Activated naive CD8-positive, alpha-beta T cell (primary cell): ENCODE data around the gene ZNF319.
"Not testable (repeated sequence)": the region's sequence is repeated elsewhere in the genome, so short reads cannot be mapped to it uniquely, and the experiment has no call there.

Experiments used
- H3K27ac Mint-ChIP-seq: one replicate; pipeline ENCODE4 v1.8.0; 2021; ENCODE audit warnings: mixed read lengths
- H3K27me3 Mint-ChIP-seq: one replicate; pipeline ENCODE4 v1.8.0; 2021; ENCODE audit warnings: mixed read lengths
- H3K36me3 Mint-ChIP-seq: one replicate; pipeline ENCODE4 v1.8.0; 2021; ENCODE audit warnings: mixed read lengths
- H3K4me1 Mint-ChIP-seq: one replicate; pipeline ENCODE4 v1.8.0; 2021; ENCODE audit warnings: low read depth, mixed read lengths
- H3K4me3 Mint-ChIP-seq: one replicate; pipeline ENCODE4 v1.8.0; 2021; ENCODE audit warnings: mild to moderate bottlenecking, mixed read lengths
- H3K9me3 Mint-ChIP-seq: one replicate; pipeline ENCODE4 v1.8.0; 2021; ENCODE audit warnings: low read depth, mixed read lengths

ZNF319 gene

GRCh38 chr16:58016840-58017446, 16.5 kb upstream of the ZNF319 start:
- no peaks in the 10 kb centered on the region for H3K9me3 Mint-ChIP-seq
- H3K27ac Mint-ChIP-seq, result no peak overlapping the region
- no peaks in the 10 kb centered on the region for H3K36me3 Mint-ChIP-seq
- no peaks in the 10 kb centered on the region for H3K27me3 Mint-ChIP-seq
- peaks cover 8% of the 10 kb centered on the region for H3K4me1 Mint-ChIP-seq
- no peak overlapping the region for H3K4me3 Mint-ChIP-seq

DNA sequence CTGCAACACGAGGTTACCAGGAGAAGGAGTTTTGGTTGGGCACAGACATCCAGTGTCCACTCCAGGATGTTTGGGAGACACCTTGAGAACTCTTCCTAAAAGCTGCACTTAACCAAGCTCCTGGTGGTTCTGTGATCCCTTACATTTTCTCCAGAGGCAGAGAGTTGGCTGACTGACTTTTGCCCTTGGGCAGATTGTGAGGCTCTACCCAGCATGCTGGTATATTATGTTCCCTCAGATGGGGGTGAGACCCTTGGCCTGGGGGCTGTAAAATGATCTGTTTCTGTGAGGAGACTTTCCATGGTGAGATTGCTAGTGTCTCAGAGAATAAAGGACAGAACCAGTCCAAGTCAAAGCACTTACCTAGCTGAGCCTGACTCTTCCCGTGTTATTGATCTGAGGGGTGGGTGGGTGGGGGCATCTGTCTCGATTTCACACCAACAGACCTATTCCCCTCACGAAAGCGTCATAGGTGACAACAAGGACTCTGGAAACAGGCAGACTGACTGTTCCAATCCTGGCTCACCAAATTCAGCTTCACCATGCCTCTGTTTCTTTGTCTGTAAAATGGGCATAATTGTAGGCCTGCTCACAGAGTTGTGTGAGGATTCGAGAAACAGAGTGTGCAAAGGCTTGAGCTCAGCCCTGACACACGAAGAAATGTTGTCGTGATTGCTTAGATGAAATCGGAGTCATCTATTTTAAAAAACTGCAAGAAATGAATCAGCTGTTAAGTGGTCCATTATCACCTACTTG, 12.9 kb upstream of the ZNF319 start:
- Mint-ChIP-seq H3K27me3 (no peaks in the 10 kb centered on the region), H3K9me3 (no peaks in the 10 kb centered on the region), H3K27ac (no peak overlapping the region), H3K4me1 (no peaks in the 10 kb centered on the region), H3K4me3 (no peak overlapping the region), H3K36me3 (peaks cover 11% of the 10 kb centered on the region)

GRCh38 chr16:58012481-58012880, 12.0 kb upstream of the ZNF319 start:
- no peaks in the 10 kb centered on the region for H3K27me3 Mint-ChIP-seq
- no peaks in the 10 kb centered on the region for H3K4me1 Mint-ChIP-seq
- no peak overlapping the region for H3K27ac Mint-ChIP-seq
- peaks cover 11% of the 10 kb centered on the region for H3K36me3 Mint-ChIP-seq
- no peaks in the 10 kb centered on the region for H3K9me3 Mint-ChIP-seq
- H3K4me3 Mint-ChIP-seq, result no peak overlapping the region

DNA sequence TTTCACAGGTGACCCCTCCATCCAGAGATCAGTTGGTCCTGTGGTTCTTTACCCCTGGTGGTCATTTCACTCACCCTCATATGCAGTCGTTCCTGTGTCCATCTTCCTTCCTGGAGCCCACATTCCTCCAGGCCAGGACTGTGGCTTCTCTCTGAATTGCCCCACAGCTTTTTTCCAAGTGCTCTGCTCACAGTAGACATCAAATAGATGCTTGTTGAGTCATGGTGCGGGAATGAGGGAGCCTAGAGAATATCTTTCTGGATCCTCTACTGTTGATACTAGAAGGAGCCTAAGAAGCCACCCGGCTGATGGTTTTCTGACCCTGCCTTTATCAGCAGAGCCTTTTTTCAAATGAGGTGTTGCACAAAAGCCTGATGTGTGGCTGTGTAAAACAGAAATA, 11.2 kb upstream of the ZNF319 start:
- Mint-ChIP-seq H3K27me3 (no peaks in the 10 kb centered on the region), H3K27ac (no peak overlapping the region), H3K9me3 (no peaks in the 10 kb centered on the region), H3K4me3 (no peak overlapping the region), H3K4me1 (peaks cover 3% of the 10 kb centered on the region), H3K36me3 (peaks cover 12% of the 10 kb centered on the region)

DNA sequence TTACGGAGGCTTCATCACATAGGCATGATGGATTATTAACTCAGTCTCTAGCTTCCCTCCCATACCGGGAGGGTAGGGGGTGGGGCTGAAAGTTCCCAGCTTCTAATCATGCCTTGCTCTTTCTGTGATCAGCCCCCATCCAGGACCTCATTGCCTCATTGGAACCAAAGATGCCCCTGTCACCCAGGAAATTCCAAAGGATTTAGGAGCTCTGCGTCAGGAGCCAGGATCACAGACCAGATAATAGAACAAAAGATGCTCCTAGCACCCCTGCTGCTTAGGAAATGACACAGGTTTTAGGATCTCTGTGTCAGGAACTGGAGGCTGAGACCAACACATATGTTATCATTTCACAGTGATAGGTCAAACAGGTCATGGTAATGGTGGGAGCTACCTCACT, 10.4 kb upstream of the ZNF319 start:
- H3K27me3 Mint-ChIP-seq, result no peaks in the 10 kb centered on the region
- no peaks in the 10 kb centered on the region for H3K9me3 Mint-ChIP-seq
- no peak overlapping the region for H3K27ac Mint-ChIP-seq
- H3K4me3 Mint-ChIP-seq, result no peak overlapping the region
- H3K4me1 Mint-ChIP-seq, result peaks cover 3% of the 10 kb centered on the region
- peaks cover 14% of the 10 kb centered on the region for H3K36me3 Mint-ChIP-seq

- H3K27me3 Mint-ChIP-seq, result no peaks in the 10 kb centered on the region
- H3K36me3 Mint-ChIP-seq, result peaks cover 16% of the 10 kb centered on the region
- H3K27ac Mint-ChIP-seq, result no peak overlapping the region
- H3K4me3 Mint-ChIP-seq, result no peak overlapping the region
- H3K9me3 Mint-ChIP-seq, result no peaks in the 10 kb centered on the region
- peaks cover 6% of the 10 kb centered on the region for H3K4me1 Mint-ChIP-seq
These were observed 9.5 kb upstream of the ZNF319 start for GRCh38 chr16:58009856-58010416.

DNA sequence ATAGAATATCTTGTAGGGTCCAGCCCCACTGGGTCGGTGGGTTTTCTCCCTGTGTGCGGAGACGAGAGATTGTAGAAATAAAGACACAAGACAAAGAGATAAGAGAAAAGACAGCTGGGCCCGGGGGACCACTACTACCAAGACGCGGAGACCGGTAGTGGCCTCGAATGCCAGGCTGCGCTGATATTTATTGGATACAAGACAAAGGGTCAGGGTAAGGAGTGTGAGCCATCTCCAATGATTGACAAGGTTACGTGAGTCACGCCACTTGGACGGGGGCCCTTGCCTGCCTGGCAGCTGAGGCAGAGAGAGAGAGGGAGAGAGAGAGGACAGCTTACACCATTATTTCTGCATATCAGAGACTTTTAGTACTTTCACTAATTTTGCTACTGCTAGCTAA, 4.3 kb upstream of the ZNF319 start:
- not testable (repeated sequence) for H3K27ac Mint-ChIP-seq, H3K9me3 Mint-ChIP-seq, H3K4me3 Mint-ChIP-seq, H3K27me3 Mint-ChIP-seq, H3K36me3 Mint-ChIP-seq
- H3K4me1 Mint-ChIP-seq, result peaks cover 35% of the 10 kb centered on the region

GRCh38 chr16:58002936-58003335, 2.5 kb upstream of the ZNF319 start:
- Mint-ChIP-seq H3K9me3 (no peaks in the 10 kb centered on the region), H3K27ac (no peak overlapping the region), H3K4me1 (peaks cover 50% of the 10 kb centered on the region), H3K27me3 (no peaks in the 10 kb centered on the region), H3K36me3 (peaks cover 6% of the 10 kb centered on the region), H3K4me3 (peak overlapping the region; percentile 20)

GRCh38 chr16:58002416-58002800, 1.9 kb upstream of the ZNF319 start:
- H3K27ac Mint-ChIP-seq, result no peak overlapping the region
- peak overlapping the region; percentile 20 for H3K4me3 Mint-ChIP-seq
- H3K4me1 Mint-ChIP-seq, result peaks cover 55% of the 10 kb centered on the region
- no peaks in the 10 kb centered on the region for H3K27me3 Mint-ChIP-seq
- H3K9me3 Mint-ChIP-seq, result no peaks in the 10 kb centered on the region
- H3K36me3 Mint-ChIP-seq, result peaks cover 6% of the 10 kb centered on the region

GRCh38 chr16:58001781-58002415, 1.4 kb upstream of the ZNF319 start:
- H3K27ac Mint-ChIP-seq, result peak overlapping the region; percentile 22
- H3K36me3 Mint-ChIP-seq, result peaks cover 6% of the 10 kb centered on the region
- H3K4me1 Mint-ChIP-seq, result peaks cover 56% of the 10 kb centered on the region
- H3K9me3 Mint-ChIP-seq, result no peaks in the 10 kb centered on the region
- H3K27me3 Mint-ChIP-seq, result no peaks in the 10 kb centered on the region
- peak overlapping the region; percentile 93 for H3K4me3 Mint-ChIP-seq

DNA sequence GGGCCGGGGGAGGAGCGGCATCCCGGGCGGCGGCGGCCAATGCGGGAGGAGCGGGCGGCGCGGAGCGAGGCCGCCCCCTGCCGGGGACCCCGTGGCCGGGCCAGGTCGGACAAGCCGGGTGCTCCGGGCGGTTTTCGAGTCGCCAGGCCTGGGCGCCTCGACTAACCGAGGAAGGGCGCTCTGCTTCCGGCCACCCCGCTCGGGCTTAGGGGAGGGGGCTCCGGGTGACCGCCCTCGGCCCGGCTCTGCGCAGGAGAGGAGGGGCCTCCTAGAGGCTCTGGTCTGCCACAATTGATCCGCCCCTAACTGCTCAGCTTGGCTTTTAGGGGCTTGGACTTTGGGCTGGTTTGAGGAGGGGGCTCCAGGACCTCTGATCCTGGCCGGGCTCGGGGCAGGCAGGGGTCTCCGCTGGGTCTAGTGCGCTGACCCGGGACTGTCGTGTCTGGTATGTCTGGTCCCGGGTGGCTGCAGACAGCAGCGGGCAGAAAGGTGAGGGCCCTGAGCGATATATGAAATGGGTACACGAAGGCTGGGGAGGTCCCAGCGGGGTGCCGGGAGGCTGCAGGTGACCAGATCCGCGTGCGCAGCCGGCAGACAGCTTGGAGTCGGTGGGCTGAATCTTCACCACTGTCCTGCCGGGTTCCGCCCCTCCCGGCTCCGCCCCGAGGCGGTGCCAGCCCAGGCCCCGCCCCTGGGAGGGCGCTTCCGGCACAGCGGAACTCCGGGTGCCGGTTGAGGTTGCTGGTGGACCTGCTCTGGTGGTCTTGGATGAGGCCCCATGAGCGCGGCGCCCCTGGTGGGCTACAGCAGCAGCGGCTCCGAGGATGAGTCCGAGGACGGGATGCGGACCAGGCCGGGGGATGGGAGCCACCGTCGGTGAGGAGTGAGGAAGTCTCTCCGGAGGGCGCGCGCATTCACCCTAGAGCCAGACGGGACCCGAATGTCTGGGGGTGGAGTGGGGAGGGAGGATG, 519 bp upstream of the ZNF319 start, which contains the start of gene USB1:
Gene USB1, plus strand, starts transcription at position 702 of the 971 bp plus-strand sequence. Its CDS starts 77 bp downstream, at position 779.
- Mint-ChIP-seq H3K4me1 (peaks cover 58% of the 10 kb centered on the region), H3K4me3 (peak within 1 kb of the TSS; percentile 93)

DNA sequence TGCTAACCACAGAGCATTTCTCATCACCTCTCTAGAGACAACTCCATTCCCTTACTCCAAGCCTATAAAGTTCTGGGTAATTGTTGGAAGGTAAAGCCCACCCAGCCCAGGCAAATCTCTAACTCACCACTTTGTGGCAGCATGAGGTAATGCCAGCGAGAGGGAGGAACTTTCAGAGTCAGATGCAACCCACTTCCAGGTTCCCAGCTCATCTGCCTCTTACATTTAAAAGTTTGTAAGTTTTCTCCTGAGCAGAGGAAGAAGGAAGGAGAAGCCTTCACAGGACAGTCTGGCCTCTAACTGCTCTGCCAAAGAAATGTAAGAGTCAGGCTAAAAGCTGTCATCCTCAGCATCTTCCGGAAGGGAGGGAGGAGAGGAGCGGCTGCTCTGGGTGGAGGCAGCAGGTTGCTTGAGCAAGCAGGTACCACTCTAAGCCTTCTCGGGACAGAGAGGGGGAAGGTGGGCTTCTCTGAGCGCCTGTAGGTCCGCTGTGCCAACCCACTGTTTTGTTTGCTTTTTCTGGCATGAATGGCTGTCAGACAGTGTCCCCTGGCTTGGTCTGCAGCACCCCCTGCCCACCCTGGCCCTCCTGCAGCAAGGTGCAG, 1.0 kb downstream of the ZNF319 start:
- H3K36me3 Mint-ChIP-seq, result peaks cover under 1% of the 10 kb centered on the region
- peak overlapping the region; percentile 78 for H3K27ac Mint-ChIP-seq
- H3K9me3 Mint-ChIP-seq, result no peaks in the 10 kb centered on the region
- peak overlapping the region; percentile 83 for H3K4me3 Mint-ChIP-seq
- H3K4me1 Mint-ChIP-seq, result peaks cover 63% of the 10 kb centered on the region
- no peaks in the 10 kb centered on the region for H3K27me3 Mint-ChIP-seq

More for the DNA sequence above, 519 bp upstream of the ZNF319 start, which contains the start of gene USB1:
- H3K36me3 Mint-ChIP-seq, result peaks cover 4% of the 10 kb centered on the region
- H3K27me3 Mint-ChIP-seq, result no peaks in the 10 kb centered on the region
- H3K27ac Mint-ChIP-seq, result peak within 1 kb of the TSS; percentile 87
- H3K9me3 Mint-ChIP-seq, result no peaks in the 10 kb centered on the region

DNA sequence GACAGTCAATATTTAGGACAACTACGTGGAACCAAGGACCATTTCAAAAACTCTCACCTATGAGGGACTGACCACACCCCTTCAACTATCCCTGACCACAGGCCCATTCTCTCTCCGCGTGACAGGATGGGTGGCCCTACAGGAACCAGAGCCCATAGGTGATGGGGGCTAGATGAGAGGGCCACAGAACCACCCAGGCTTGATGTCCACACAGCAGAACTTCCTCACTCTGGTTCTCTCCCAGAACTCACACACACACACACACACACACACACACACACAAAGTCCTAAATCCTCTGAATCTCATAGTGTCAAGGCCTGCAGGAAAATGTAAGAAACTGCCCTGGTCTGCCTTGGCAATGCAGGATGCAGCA, 1.5 kb downstream of the ZNF319 start:
- Mint-ChIP-seq H3K9me3 (no peaks in the 10 kb centered on the region), H3K4me1 (peaks cover 62% of the 10 kb centered on the region), H3K27ac (peak overlapping the region; percentile 78), H3K36me3 (no peaks in the 10 kb centered on the region), H3K27me3 (no peaks in the 10 kb centered on the region), H3K4me3 (peak overlapping the region; percentile 83)

DNA sequence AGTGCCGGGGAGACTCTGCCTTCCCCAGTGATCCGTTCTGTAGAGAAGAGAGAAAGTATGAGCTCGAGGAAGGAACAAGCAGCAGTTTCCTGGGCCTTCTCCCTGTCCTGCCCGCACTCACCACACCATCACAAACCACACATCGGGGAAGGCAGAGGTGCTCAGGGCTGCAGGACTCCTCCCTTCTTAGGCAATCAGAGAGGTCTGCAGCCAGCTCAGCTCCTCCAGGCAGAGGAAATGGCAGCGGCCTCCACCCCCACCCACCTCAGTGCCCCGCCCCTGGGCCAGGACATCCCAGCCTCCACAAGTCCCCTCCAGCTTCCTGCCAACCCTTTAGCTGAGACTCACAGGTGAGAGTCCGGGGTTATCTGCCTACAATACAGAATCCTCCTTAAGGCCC, 2.0 kb downstream of the ZNF319 start:
- no peaks in the 10 kb centered on the region for H3K36me3 Mint-ChIP-seq
- H3K27me3 Mint-ChIP-seq, result no peaks in the 10 kb centered on the region
- H3K27ac Mint-ChIP-seq, result peak overlapping the region; percentile 81

More for the DNA sequence above, 2.0 kb downstream of the ZNF319 start:
- Mint-ChIP-seq H3K4me1 (peaks cover 59% of the 10 kb centered on the region), H3K4me3 (peak overlapping the region; percentile 83), H3K9me3 (no peaks in the 10 kb centered on the region)
